ENCODE results near the gene TPST1.
"Not testable (repeated sequence)": the region's sequence is repeated elsewhere in the genome, so short reads cannot be mapped to it uniquely, and the experiment has no call there.

Gene TPST1

DNA sequence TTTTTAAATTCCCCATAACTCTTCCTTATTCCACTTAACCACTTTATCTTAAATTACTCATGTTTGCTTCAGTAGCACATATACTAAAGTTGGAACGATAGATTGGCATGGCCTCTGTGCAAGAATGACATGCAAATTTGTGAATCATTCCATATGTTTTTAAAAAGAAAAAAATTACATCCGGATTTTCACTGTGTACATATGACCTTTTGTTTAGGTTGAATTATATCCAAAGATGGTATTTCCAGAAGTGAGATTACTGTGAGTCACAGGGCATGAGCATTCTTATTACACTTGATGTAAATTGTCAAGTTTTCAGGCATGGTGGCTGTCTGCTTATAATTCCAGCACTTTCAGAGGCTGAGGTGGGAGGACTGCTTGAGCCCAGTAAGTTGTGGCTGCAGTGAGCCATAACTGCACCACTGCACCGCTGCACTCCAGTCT is 190.0 kb downstream of the TPST1 start:
- DNase-seq, result not testable (repeated sequence)

DNA sequence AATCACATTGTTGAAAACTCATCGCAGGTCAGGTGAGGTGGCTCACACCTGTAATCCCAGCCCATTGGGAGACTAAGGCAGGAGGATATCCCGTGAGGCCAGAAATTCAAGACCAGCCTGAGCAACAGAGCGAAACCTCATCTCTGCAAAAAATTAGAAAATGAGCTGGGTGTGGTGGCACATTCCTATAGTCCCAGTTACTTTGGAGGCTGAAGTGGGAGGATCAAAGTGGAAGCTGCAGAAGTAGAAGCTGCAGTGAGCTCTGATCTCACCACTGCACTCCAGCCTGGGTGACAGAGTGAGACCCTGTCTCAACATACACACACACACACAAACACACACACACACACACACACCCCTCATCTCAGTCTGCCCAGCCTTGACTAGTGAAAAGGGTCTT is 190.9 kb downstream of the TPST1 start:
- not testable (repeated sequence) for DNase-seq

DNA sequence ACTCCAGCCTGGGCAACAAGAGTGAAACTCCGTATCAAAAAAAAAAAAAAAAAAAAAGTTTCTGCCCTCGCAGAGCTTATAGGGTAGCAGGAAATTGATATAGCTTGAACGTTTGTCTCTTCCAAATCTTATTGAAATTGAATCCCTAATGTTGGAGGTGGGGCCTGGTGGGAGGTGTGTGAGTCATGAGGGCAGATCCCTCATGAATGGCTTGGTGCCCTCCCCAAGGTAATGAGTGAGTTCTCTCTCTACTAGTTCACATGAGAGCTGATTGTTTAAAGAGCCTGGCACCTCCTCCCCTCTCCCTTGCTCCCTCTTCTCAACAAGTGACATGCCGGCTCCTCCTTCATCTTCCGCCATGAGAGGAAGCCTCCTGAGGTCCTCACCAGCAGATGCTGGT is 193.7 kb downstream of the TPST1 start:
- DNase-seq, result not testable (repeated sequence)

DNA sequence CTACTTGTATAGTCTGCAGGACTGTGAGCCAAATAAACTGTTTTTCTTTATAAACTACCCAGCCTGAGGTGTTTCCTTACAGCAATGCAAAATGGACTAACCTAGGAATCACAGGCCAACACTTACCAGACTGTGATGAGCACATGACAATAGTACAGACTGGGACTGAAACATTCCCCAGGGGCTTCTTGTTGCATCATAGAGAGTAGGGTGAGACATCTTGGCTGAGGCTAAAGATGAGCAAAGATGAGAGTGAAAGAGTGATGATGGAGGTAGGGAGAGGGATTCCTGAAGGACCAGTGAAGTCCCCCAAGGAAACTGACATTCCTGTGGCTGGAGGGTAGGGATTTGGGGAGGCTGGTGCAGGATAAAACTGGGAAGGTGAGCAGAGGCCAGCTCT is 194.4 kb downstream of the TPST1 start:
- DNase-seq, result no peak

DNA sequence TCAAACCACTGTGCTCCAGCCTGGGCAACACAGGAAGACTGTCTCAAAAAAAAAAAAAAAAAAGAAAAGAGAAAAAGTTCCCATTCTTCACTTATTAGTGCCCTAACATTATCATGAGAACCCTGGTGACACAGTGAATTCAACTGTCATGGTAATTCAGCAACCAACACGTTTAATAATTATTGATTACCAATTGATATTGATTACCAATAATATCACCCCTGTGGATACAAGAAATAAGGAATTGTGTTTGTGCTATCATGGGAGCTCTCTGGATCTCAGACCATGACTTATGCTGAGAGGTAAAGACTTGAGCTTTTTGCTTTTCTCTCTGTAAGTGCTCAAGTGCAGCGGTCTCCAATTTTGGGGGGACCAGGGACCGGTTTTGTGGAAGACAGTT is 195.3 kb downstream of the TPST1 start:
- no peak for DNase-seq

GRCh38 chr7:66401126-66401525 is 196.0 kb downstream of the TPST1 start:
- DNase-seq, result not testable (repeated sequence)

DNA sequence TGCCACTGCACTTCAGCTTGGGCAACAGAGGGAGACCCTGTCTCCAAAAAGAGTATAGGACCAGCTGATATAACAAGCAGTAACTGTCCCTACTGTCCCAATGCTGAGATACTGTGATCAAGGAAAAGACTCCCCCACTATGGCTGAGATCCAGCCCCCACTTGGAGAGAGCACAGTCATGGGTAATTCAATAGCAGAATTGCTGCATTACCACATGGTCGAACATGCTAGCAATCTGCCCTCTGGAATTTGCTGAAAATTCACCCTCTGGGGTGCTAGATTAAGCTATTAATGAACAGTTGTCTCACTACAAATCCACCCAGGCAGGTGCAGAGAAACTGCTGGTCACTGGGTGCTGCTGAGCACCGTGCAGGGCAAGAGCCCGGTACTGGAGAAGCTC is 196.8 kb downstream of the TPST1 start:
- DNase-seq, result not testable (repeated sequence)

DNA sequence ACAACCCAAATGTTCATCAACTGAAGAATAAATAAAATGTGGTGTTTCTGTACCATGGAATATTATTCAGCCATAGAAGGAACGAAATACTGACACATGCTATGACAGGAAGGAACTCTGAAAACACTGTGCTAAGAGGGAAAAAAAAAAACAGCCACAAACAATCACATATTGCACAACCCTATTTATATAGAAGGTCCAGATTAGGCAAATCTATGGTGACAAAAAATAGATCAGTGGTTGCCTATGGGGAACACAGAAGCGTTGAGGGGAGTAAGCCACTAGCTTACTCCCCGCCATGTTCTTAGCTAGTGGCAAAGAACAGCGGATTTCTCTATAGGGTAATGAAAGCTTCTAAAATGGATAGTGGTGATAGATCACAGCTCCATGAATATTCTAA is 198.4 kb downstream of the TPST1 start:
- no peak for DNase-seq

DNA sequence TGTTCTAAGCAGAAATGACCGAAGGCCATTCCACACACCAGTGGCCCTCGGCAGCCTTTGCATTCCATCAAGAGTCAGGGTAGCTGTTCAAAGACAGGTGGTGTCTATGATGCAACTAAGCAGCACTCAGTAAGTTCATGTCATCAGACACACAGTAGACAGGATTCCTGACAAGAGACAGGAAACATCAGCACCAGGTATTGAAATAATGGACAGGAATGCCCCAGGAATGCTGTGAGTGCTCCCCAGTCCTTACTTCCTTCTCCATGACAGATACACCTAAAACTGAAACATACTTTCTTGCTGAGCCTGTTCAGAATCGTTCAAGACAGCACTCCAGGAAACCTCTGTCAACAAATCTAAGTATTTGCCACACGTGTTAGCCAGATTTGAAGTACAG is 204.4 kb downstream of the TPST1 start:
- DNase-seq, result no peak

Measured in CD4-positive, alpha-beta T cell treated with Interleukin-6 for 4 hours (primary cell).